Pancreas (tissue), 10 donors: ENCODE results near the gene JMJD6. TPM values are rescaled to one million over a fixed set of nuclear protein-coding genes. Genes with fewer than 3 reads are reported as not detected.

Experiments used
- ATAC-seq, 4 donors: fragments of 200-7000 bp; cut with Tn5 transposase; one replicate each; pipeline versions ENCODE4 v1.8.0 to v1.9.1; 2020; ENCODE audit warnings: mild to moderate bottlenecking in 4 of 4, moderate library complexity in 4 of 4
- DNase-seq, 6 donors: peaks; one replicate each; pipeline ENCODE4 v3.0.0-alpha.2; 2020
- FAIRE-seq: peaks from 2 replicates; lab custom pipeline; 2012; peaks lifted over from hg19 to GRCh38; lab: Jason Lieb, UNC
- H3K27ac ChIP-seq, 4 donors: fragments of 200-600 bp; sonication (generic); 1 replicate in 3 of 4; 2 replicates in 1 of 4; pipeline versions ENCODE4 v1.5.0 to v1.8.0; 2020
- H3K27me3 ChIP-seq, 4 donors: fragments of 200-600 bp; one replicate each; pipeline ENCODE4 v1.8.0; 2021
- H3K36me3 ChIP-seq, 3 donors: fragments of 200-600 bp; sonication (generic) in 1 of 3; one replicate each; pipeline versions ENCODE4 v1.5.0 to v1.8.0; 2020 to 2021
- H3K4me1 ChIP-seq, 3 donors: fragments of 200-600 bp; one replicate each; pipeline ENCODE4 v1.8.0; 2021
- H3K4me3 ChIP-seq, 4 donors: fragments of 200-600 bp; sonication (generic) in 2 of 4; one replicate each; pipeline versions ENCODE4 v1.5.0 to v1.8.0; 2020 to 2021
- H3K9me3 ChIP-seq, 4 donors: fragments of 200-600 bp; one replicate each; pipeline ENCODE4 v1.8.0; 2021
- CTCF ChIP-seq, 4 donors: fragments of 200-600 bp; sonication (generic) in 3 of 4; IDR thresholded peaks; one replicate each; pipeline versions ENCODE4 v1.5.0 to v1.8.0; 2021; ENCODE audit warnings: antibody characterized with exemption in 4 of 4
- WGBS, 2 donors: extraction: QIAGEN DNeasy Blood & Tissue Kit; methylation state at CpG; one replicate each; pipeline ENCODE4 v1.1.7; 2013; 5-methylcytosine and 5-hydroxymethylcytosine counted together
- intact Hi-C, 3 donors: fragments of 100-400 bp; cut with DNase I; formaldehyde crosslinking; loops; one replicate each; pipeline versions ENCODE4 v1.11.1 to v1.14.2; 2022
- polyA plus RNA-seq, 2 donors: library from polyadenylated mRNA; stranded (reverse); fragments of 200-250 nt; gene quantifications; one replicate each; pipeline ENCODE4 v1.2.3, GENCODE V29; 2013
- total RNA-seq, 6 donors: library from RNA; stranded (reverse); fragmentation: NEBNext Ultra II Directional in 4 of 6; extraction: Animal tissue kit (Norgen Biotek cat#: 25700) in 4 of 6; gene quantifications; one replicate each; pipeline versions ENCODE4 v1.2.1 to v1.2.4, GENCODE V29; 2021 to 2023
- donor health status: healthy with polysubstance abuse.
- donor health status: DM: no; HTN: no; CAD: no; lungs with moderate emphysema.
- donor health status: DM: no; HTN: no; CAD: no.
- donor health status: control.
- donor health status: control.
- donor health status: Bipolar disorder and iron deficiency.
- donor health status: DM: yes; HTN: yes; CAD: no.
- donor health status: DM: no; HTN: no; CAD: no.
- donor health status: DM: no; HTN: no; CAD: no.
- donor health status: DM: yes; HTN: yes; CAD: no.

JMJD6 gene
- total and polyA plus RNA-seq, 8 donors, result 12.4 to 54.0 (median 16.5) TPM

- Histone ChIP-seq H3K36me3 (no peaks in the 10 kb centered on the region), H3K27ac (peak overlapping the region in 3 of 4 donors; percentile 49 to 76 (median 70)), H3K4me3 (no peak overlapping the region), H3K4me1 (peaks cover 0 to 6% (median 0%) of the 10 kb centered on the region in 3 donors), H3K27me3 (no peaks in the 10 kb centered on the region), H3K9me3 (no peaks in the 10 kb centered on the region)
- DNase-seq (no peak), ATAC-seq (peak in 3 of 4 donors; percentile 14 to 48 (median 44)), FAIRE-seq (no peak)
- TF ChIP-seq CTCF (IDR thresholded peaks at IDR 0.05), result no peak
- intact Hi-C loops, result no loop called here
- 64 to 86% methylated on average over 11 of the region's 11 CpGs for WGBS, 2 donors
These were observed 38.2 kb downstream of the JMJD6 start for GRCh38 chr17:76688165-76688622.

- Histone ChIP-seq H3K9me3 (no peaks in the 10 kb centered on the region), H3K27me3 (no peaks in the 10 kb centered on the region), H3K27ac (peak overlapping the region in 3 of 4 donors; percentile 49 to 76 (median 70)), H3K4me3 (no peak overlapping the region), H3K36me3 (no peaks in the 10 kb centered on the region), H3K4me1 (peaks cover 0 to 6% (median 0%) of the 10 kb centered on the region in 3 donors)
- 83 to 87% methylated on average over 26 of the region's 26 CpGs for WGBS, 2 donors
- TF ChIP-seq CTCF (IDR thresholded peaks at IDR 0.05), result no peak
- DNase-seq, result no peak
- ATAC-seq, result peak in 3 of 4 donors; percentile 10 to 39 (median 31)
- no peak for FAIRE-seq
- intact Hi-C loops, result no loop called here
These were observed 38.9 kb downstream of the JMJD6 start for GRCh38 chr17:76687298-76688164.

- FAIRE-seq (no peak), DNase-seq (no peak), ATAC-seq (peak in 2 of 4 donors; percentile 14 to 49)
- intact Hi-C loops, result no loop called here
- Histone ChIP-seq H3K4me3 (no peak overlapping the region), H3K27ac (peak overlapping the region in 2 of 4 donors; percentile 70 to 76), H3K27me3 (no peaks in the 10 kb centered on the region), H3K9me3 (no peaks in the 10 kb centered on the region), H3K36me3 (no peaks in the 10 kb centered on the region), H3K4me1 (peaks cover 0 to 6% (median 0%) of the 10 kb centered on the region in 3 donors)
- no peak for TF ChIP-seq CTCF (IDR thresholded peaks at IDR 0.05)
- 62 to 73% methylated on average over 15 of the region's 15 CpGs for WGBS, 2 donors
These were observed 39.7 kb downstream of the JMJD6 start for GRCh38 chr17:76686538-76687297.

- H3K27ac ChIP-seq, result peak overlapping the region in 2 of 4 donors; percentile 70 to 76
- DNase-seq, result no peak
These were observed 40.6 kb downstream of the JMJD6 start for GRCh38 chr17:76685846-76686245.

More at GRCh38 chr17:76685846-76686245, 40.6 kb downstream of the JMJD6 start:
- no peaks in the 10 kb centered on the region for H3K9me3 ChIP-seq
- no peak for FAIRE-seq
- H3K4me3 ChIP-seq, result no peak overlapping the region
- no peak for TF ChIP-seq CTCF (IDR thresholded peaks at IDR 0.05)
- intact Hi-C loops, result no loop called here
- WGBS, 2 donors, result 87 to 90% methylated on average over 8 of the region's 8 CpGs
- no peaks in the 10 kb centered on the region for H3K27me3 ChIP-seq
- ATAC-seq, result no peak
- no peaks in the 10 kb centered on the region for H3K36me3 ChIP-seq
- H3K4me1 ChIP-seq, result peaks cover 0 to 6% (median 0%) of the 10 kb centered on the region in 3 donors
